GM12878 (cell line): ENCODE results near the gene KDM5B. TPM values are rescaled to one million over a fixed set of nuclear protein-coding genes. Genes with fewer than 3 reads are reported as not detected.

Experiments
- ATAC-seq: fragments of 200-7000 bp; cut with Tn5 transposase; 3 replicates; pipeline ENCODE4 v1.9.1; 2020; ENCODE audit warnings: mild to moderate bottlenecking, moderate library complexity
- BruUV-seq: library from RNA; stranded (reverse); fragments of 400-500 nt; replicated peaks from 2 replicates; lab custom pipeline; 2021; lab: Mats Ljungman, UMichigan
- CTCF ChIA-PET: fragments of 300-600 bp; sonication (Branson Sonifier 250); formaldehyde crosslinking; extraction: SDS; loops from one replicate; lab custom pipeline; 2021; ENCODE audit warnings: inconsistent platforms; lab: Yijun Ruan, JAX
- POLR2A ChIA-PET: fragments of 350-600 bp; formaldehyde crosslinking; extraction: SDS; loops from one replicate; lab custom pipeline; 2021; ENCODE audit warnings: inconsistent platforms; lab: Charles Lee
- RAD21 ChIA-PET: fragments of 300-600 bp; sonication (Branson Sonifier 250); formaldehyde crosslinking; loops from one replicate; lab custom pipeline; 2023; ENCODE audit warnings: antibody characterized with exemption; ENCODE audit not compliant: unreplicated experiment; lab: Charles Lee
- SMC1A ChIA-PET: fragments of 300-600 bp; sonication (Branson Sonifier 250); formaldehyde crosslinking; loops from one replicate; lab custom pipeline; 2023; ENCODE audit not compliant: unreplicated experiment, uncharacterized antibody; lab: Charles Lee
- DNase-seq: peaks from one replicate; pipeline ENCODE4 v3.0.0-alpha.2; 2011; ENCODE audit warnings: low read depth, low spot score
- FAIRE-seq: peaks from 3 replicates; lab custom pipeline; 2011; peaks lifted over from hg19 to GRCh38; lab: Jason Lieb, UNC
- H2AFZ ChIP-seq: 2 replicates; pipeline ENCODE4 v1.6.0; 2011; ENCODE audit warnings: low read depth, low read length, control low read depth; ENCODE audit not compliant: control insufficient read depth
- H3K27ac ChIP-seq: 2 replicates; pipeline ENCODE4 v1.5.1; 2011; ENCODE audit warnings: control low read depth; ENCODE audit not compliant: control insufficient read depth, insufficient read depth
- H3K27me3 ChIP-seq, 2 experiments: replicated peaks in 1 of 2; 2 replicates each; pipeline versions ENCODE4 v1.6.0 to v1.6.1; 2011; ENCODE audit warnings: low read length in 1 of 2; ENCODE audit not compliant: control insufficient read depth in 2 of 2, insufficient read depth in 2 of 2
- H3K36me3 ChIP-seq, 2 experiments: 2 replicates each; pipeline ENCODE4 v1.5.1; 2011; ENCODE audit warnings: low read length in 1 of 2; ENCODE audit not compliant: control insufficient read depth in 2 of 2, insufficient read depth in 2 of 2
- H3K4me1 ChIP-seq: 2 replicates; pipeline ENCODE4 v1.6.1; 2011; ENCODE audit warnings: mild to moderate bottlenecking, low read length, moderate library complexity, mixed read lengths; ENCODE audit not compliant: control insufficient read depth, insufficient read depth
- H3K4me2 ChIP-seq: 2 replicates; pipeline ENCODE4 v1.6.0; 2011; ENCODE audit warnings: control low read depth; ENCODE audit not compliant: control insufficient read depth, insufficient read depth
- H3K4me3 ChIP-seq: fragments of 200-600 bp; sonication (generic); 2 replicates; pipeline ENCODE4 v1.5.1; 2016
- H3K79me2 ChIP-seq: 2 replicates; pipeline ENCODE4 v1.6.0; 2011; ENCODE audit warnings: low read length; ENCODE audit not compliant: control insufficient read depth, insufficient read depth
- H3K9ac ChIP-seq: 2 replicates; pipeline ENCODE4 v1.8.0; 2011; ENCODE audit warnings: low read length, control low read depth, mixed read lengths; ENCODE audit not compliant: control insufficient read depth, insufficient read depth
- H3K9me3 ChIP-seq: replicated peaks from 3 replicates; pipeline ENCODE4 v1.5.1; 2011; ENCODE audit warnings: mild to moderate bottlenecking, low read length; ENCODE audit not compliant: control insufficient read depth, insufficient read depth
- H4K20me1 ChIP-seq: 2 replicates; pipeline ENCODE4 v1.6.0; 2011; ENCODE audit not compliant: control insufficient read depth, insufficient read depth
- CBX3 ChIP-seq: fragments of 200-600 bp; sonication (generic); IDR thresholded peaks from 2 replicates; pipeline ENCODE4 v1.6.1; 2016; ENCODE audit warnings: low read depth, borderline replicate concordance
- FOXM1 ChIP-seq: IDR thresholded peaks from 2 replicates; pipeline ENCODE4 v1.6.1; 2012; ENCODE audit warnings: low read depth, mild to moderate bottlenecking, inconsistent platforms, low read length, moderate library complexity
- HDGF ChIP-seq: fragments of 450-650 bp; IDR thresholded peaks from 2 replicates; pipeline ENCODE4 v1.6.1; 2016; ENCODE audit warnings: antibody characterized with exemption
- IRF5 ChIP-seq: fragments of 450-650 bp; IDR thresholded peaks from 2 replicates; pipeline ENCODE4 v1.6.1; 2017; ENCODE audit warnings: borderline replicate concordance
- KLF5 ChIP-seq: fragments of 450-650 bp; IDR thresholded peaks from 2 replicates; pipeline ENCODE4 v1.6.1; 2014; ENCODE audit warnings: mild to moderate bottlenecking; ENCODE audit not compliant: partially characterized antibody
- MTA2 ChIP-seq: fragments of 450-650 bp; IDR thresholded peaks from 2 replicates; pipeline ENCODE4 v1.6.1; 2016; ENCODE audit warnings: low read depth, mild to moderate bottlenecking, moderate library complexity
- MXI1 ChIP-seq: fragments of 150-350 bp; IDR thresholded peaks from 2 replicates; pipeline ENCODE4 v1.6.1; 2011; ENCODE audit warnings: low read depth, mild to moderate bottlenecking, inconsistent platforms, low read length, improper control_type of control experiment
- MYB ChIP-seq: fragments of 150-350 bp; IDR thresholded peaks from 2 replicates; pipeline ENCODE4 v1.6.1; 2014; ENCODE audit warnings: mild to moderate bottlenecking, low read depth, low read length, borderline replicate concordance
- NFYA ChIP-seq: IDR thresholded peaks from 2 replicates; pipeline ENCODE4 v1.6.1; 2011; ENCODE audit warnings: low read depth, mild to moderate bottlenecking, low read length, improper control_type of control experiment, borderline replicate concordance
- NR2F1 ChIP-seq: fragments of 450-650 bp; conservative IDR thresholded peaks from 2 replicates; pipeline ENCODE4 v1.6.1; 2017; ENCODE audit warnings: mild to moderate bottlenecking
- PAX8 ChIP-seq: fragments of 450-650 bp; IDR thresholded peaks from 2 replicates; pipeline ENCODE4 v1.6.1; 2017; ENCODE audit warnings: mild to moderate bottlenecking, moderate library complexity
- RUNX3 ChIP-seq: IDR thresholded peaks from 2 replicates; pipeline ENCODE4 v1.6.1; 2012; ENCODE audit warnings: low read length, inconsistent platforms
- SIX5 ChIP-seq: IDR thresholded peaks from 2 replicates; pipeline ENCODE4 v1.6.1; 2011; ENCODE audit warnings: mild to moderate bottlenecking, low read depth, low read length, moderate library complexity; ENCODE audit not compliant: severe bottlenecking
- SRF ChIP-seq, 2 experiments: IDR thresholded peaks; 2 replicates each; pipeline ENCODE4 v1.6.1; 2011; ENCODE audit warnings: low read depth in 2 of 2, low read length in 2 of 2, mild to moderate bottlenecking in 1 of 2, moderate library complexity in 1 of 2
- ZNF207 ChIP-seq: fragments of 450-650 bp; IDR thresholded peaks from 2 replicates; pipeline ENCODE4 v1.6.1; 2014; ENCODE audit warnings: antibody characterized with exemption, mild to moderate bottlenecking, borderline replicate concordance
- WGBS: methylation state at CpG from one replicate; pipeline ENCODE4 v1.1.6; 2016; ENCODE audit warnings: low lambda C conversion rate; ENCODE audit not compliant: insufficient replicate concordance, insufficient coverage; ENCODE audit errors: missing lambda C conversion rate; 5-methylcytosine and 5-hydroxymethylcytosine counted together
- in situ Hi-C: fragments of 300-500 bp; cut with MboI; formaldehyde crosslinking; loops from 9 replicates; pipeline ENCODE4 v1.14.3; 2018; ENCODE audit warnings: mixed read lengths
- intact Hi-C: fragments of 100-400 bp; cut with micrococcal nuclease; formaldehyde crosslinking; loops from one replicate; pipeline ENCODE4 v1.14.2; 2022; ENCODE audit not compliant: unreplicated experiment
- polyA plus RNA-seq, 11 experiments: library from polyadenylated mRNA; depleted of rRNA in 4 of 11; unstranded in 6 of 11; stranded (reverse) in 5 of 11; fragments of >200 nt; fragmentation: Nextera tagmentation in 4 of 11; fragmentation: Illumina TruSeq in 1 of 11; extraction: Ambion mirVana in 4 of 11; extraction: Trizol in 1 of 11; gene quantifications; 1 replicate in 1 of 11; 2 replicates in 10 of 11; pipeline versions ENCODE4 v1.2.1 to v1.2.3, GENCODE V29; 2011 to 2016; ENCODE audit warnings: inconsistent platforms in 2 of 11, missing spikeins in 2 of 11, low read depth in 1 of 11
- total RNA-seq, 4 experiments: library from RNA; depleted of rRNA in 3 of 4; stranded (reverse); fragments of >200 nt in 3 of 4; fragmentation: Illumina TruSeq in 1 of 4; extraction: Trizol in 1 of 4; gene quantifications; 2 replicates each; pipeline versions ENCODE4 v1.2.1 to v1.2.3, GENCODE V29; 2013 to 2021
- TF ChIP-seq, protein P1 (sequence below): IDR thresholded peaks from 2 replicates; pipeline ENCODE4 v1.6.1; 2011; ENCODE audit warnings: low read depth, mild to moderate bottlenecking, low read length, moderate library complexity, borderline replicate concordance; ENCODE audit errors: extremely low read depth
- TF ChIP-seq, protein P2 (sequence below): fragments of 150-350 bp; IDR thresholded peaks from 2 replicates; pipeline ENCODE4 v1.6.1; 2016; ENCODE audit warnings: low read depth, low read length

The KDM5B gene
- total and polyA plus RNA-seq, 10 of the 15 experiments (the other 5 are each of a cell fraction or from before 2014, with no cell fraction given) = 1.7 to 26.6 (median 8.1) TPM

DNA sequence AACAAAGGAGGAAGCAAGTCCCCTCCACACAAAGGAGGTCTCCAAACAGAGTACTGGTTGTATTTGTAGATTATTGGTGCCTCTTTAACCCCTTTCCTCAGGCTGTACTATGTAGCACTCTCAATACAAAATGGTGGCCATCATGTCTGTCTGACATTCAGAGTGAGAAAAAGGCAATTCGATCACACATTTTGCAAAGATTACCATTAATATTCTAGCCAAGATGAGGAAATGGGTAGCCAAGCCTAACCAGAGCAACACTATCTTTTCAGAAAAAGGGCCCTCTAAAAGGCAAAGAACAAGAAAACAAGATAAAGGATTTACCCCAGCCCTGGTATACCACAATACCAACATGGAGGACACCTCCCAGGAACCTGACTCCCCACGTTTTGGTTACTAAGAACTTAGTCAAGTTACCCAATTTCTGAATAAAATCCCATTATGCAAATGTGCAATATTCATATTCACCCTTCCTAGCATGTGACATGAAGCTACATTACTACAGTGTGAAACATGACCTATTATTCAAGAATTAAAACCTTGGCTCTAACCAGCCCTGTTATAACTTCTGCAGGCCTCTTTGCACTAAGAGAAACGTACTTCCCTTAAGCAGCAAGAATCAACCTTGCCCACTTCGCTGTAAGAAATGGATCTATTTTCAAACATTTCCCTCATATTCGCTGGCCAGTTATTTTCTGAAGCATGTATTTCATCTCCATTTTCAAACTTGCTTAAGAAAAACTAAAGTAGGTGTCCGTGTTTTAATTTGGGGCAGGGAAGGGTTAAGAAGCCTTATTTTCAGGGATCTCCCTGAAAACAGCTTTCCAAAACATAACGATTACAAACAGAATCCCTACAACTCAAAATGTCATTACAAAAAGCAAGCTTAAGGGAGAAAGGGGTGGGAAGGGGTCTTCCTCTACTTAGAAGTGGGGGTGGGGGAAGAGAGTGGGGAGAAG, 2.1 kb downstream of the KDM5B start (continued):
- no peak for TF ChIP-seq HDGF
- TF ChIP-seq MXI1 = no peak
- TF ChIP-seq, protein P1, sequence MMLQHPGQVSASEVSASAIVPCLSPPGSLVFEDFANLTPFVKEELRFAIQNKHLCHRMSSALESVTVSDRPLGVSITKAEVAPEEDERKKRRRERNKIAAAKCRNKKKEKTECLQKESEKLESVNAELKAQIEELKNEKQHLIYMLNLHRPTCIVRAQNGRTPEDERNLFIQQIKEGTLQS = no peak

GRCh38 chr1:202804126-202804525, 4.1 kb downstream of the KDM5B start:
- POLR2A ChIA-PET = no interaction called here
- H3K4me2 ChIP-seq = no peak overlapping the region
- BruUV-seq = no TSS peak
- no peak for TF ChIP-seq NR2F1
- TF ChIP-seq NFYA = no peak
- no peak for TF ChIP-seq RUNX3
- TF ChIP-seq, protein P2, sequence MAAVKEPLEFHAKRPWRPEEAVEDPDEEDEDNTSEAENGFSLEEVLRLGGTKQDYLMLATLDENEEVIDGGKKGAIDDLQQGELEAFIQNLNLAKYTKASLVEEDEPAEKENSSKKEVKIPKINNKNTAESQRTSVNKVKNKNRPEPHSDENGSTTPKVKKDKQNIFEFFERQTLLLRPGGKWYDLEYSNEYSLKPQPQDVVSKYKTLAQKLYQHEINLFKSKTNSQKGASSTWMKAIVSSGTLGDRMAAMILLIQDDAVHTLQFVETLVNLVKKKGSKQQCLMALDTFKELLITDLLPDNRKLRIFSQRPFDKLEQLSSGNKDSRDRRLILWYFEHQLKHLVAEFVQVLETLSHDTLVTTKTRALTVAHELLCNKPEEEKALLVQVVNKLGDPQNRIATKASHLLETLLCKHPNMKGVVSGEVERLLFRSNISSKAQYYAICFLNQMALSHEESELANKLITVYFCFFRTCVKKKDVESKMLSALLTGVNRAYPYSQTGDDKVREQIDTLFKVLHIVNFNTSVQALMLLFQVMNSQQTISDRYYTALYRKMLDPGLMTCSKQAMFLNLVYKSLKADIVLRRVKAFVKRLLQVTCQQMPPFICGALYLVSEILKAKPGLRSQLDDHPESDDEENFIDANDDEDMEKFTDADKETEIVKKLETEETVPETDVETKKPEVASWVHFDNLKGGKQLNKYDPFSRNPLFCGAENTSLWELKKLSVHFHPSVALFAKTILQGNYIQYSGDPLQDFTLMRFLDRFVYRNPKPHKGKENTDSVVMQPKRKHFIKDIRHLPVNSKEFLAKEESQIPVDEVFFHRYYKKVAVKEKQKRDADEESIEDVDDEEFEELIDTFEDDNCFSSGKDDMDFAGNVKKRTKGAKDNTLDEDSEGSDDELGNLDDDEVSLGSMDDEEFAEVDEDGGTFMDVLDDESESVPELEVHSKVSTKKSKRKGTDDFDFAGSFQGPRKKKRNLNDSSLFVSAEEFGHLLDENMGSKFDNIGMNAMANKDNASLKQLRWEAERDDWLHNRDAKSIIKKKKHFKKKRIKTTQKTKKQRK = no peak
- TF ChIP-seq MYB = no peak
- TF ChIP-seq FOXM1 = no peak
- TF ChIP-seq KLF5 = no peak
- TF ChIP-seq IRF5 = no peak
- TF ChIP-seq CBX3 = no peak
- no peak for TF ChIP-seq PAX8
- no peak for TF ChIP-seq ZNF207
- no peak for TF ChIP-seq SIX5
- TF ChIP-seq SRF (IDR thresholded peaks at IDR 0.05; ENCODE audit: low read depth in 2 of 2, low read length in 2 of 2) = no peak
- TF ChIP-seq MTA2 = no peak

More at GRCh38 chr1:202804126-202804525, 4.1 kb downstream of the KDM5B start:
- Histone ChIP-seq H3K27ac (no peak overlapping the region), H3K36me3 (no peaks in the 10 kb centered on the region), H3K79me2 (peaks cover 39% of the 10 kb centered on the region), H3K9me3 (no peaks in the 10 kb centered on the region; the same call in 2 of the 3 replicates), H2AFZ (no peak overlapping the region), H3K9ac (no peak overlapping the region), H3K4me3 (no peak overlapping the region), H4K20me1 (no peaks in the 10 kb centered on the region), H3K27me3 (no peaks in the 10 kb centered on the region), H3K4me1 (no peaks in the 10 kb centered on the region)
- ChIA-PET CTCF (interaction anchor here (1.6 kb wide), 1 partner anchor 8 kb away, joined by 5 read pairs; no protein-coding TSS in a partner anchor), SMC1A (interaction anchor here (1.2 to 4.6 kb wide), 2 partner anchors 11 to 13 kb away, joined by 3 to 10 read pairs; no protein-coding TSS in a partner anchor), RAD21 (no interaction called here)
- in situ Hi-C loops (no loop called here), intact Hi-C loops (loop anchor here (10.0 kb wide), 1 partner anchor 201 kb away; the partner anchor contains the start of gene TMEM183A)
- DNase-seq = no peak
- FAIRE-seq = no peak
- ATAC-seq = no peak
- 37% methylated on average over 4 of the region's 4 CpGs for WGBS
